Neural progenitor cell (in vitro differentiated cells): ENCODE measurements around the gene IRS2. TPM values are rescaled to one million over a fixed set of nuclear protein-coding genes. Genes with fewer than 3 reads are reported as not detected.

Experiments
- DNase-seq: peaks from one replicate; pipeline ENCODE4 v3.0.0-alpha.2; 2016; ENCODE audit warnings: low spot score
- H2AFZ ChIP-seq: fragments of 200-600 bp; sonication (generic); replicated peaks from 2 replicates; pipeline ENCODE4 v1.6.1; 2016; ENCODE audit warnings: antibody characterized with exemption
- H3F3A ChIP-seq: fragments of 200-600 bp; sonication (generic); 2 replicates; pipeline ENCODE4 v1.6.1; 2016; ENCODE audit warnings: antibody characterized with exemption, low read depth
- H3K27ac ChIP-seq: fragments of 200-600 bp; sonication (generic); 2 replicates; pipeline ENCODE4 v1.5.1; 2016; ENCODE audit warnings: mild to moderate bottlenecking
- H3K27me3 ChIP-seq: fragments of 200-600 bp; sonication (generic); 2 replicates; pipeline ENCODE4 v1.6.1; 2016; ENCODE audit warnings: mild to moderate bottlenecking, moderate library complexity
- H3K36me3 ChIP-seq: fragments of 200-600 bp; sonication (generic); 2 replicates; pipeline ENCODE4 v1.5.1; 2016
- H3K4me1 ChIP-seq: fragments of 200-600 bp; sonication (generic); 2 replicates; pipeline ENCODE4 v1.6.1; 2016; ENCODE audit warnings: mixed run types
- H3K4me2 ChIP-seq: fragments of 200-600 bp; sonication (generic); 2 replicates; pipeline ENCODE4 v1.6.1; 2016
- H3K4me3 ChIP-seq: fragments of 200-600 bp; sonication (generic); 2 replicates; pipeline ENCODE4 v1.5.1; 2016
- H3K79me2 ChIP-seq: fragments of 200-600 bp; sonication (generic); 2 replicates; pipeline ENCODE4 v1.6.1; 2016; ENCODE audit warnings: low read depth
- H3K9ac ChIP-seq: fragments of 200-600 bp; sonication (generic); 2 replicates; pipeline ENCODE4 v1.6.1; 2016
- H3K9me3 ChIP-seq: fragments of 200-600 bp; sonication (generic); 2 replicates; pipeline ENCODE4 v1.5.1; 2016; ENCODE audit warnings: low read depth
- H4K20me1 ChIP-seq: fragments of 200-600 bp; sonication (generic); 2 replicates; pipeline ENCODE4 v1.6.1; 2016; ENCODE audit warnings: low read depth
- H3K27ac Mint-ChIP-seq: 3 replicates; pipeline ENCODE4 v1.8.0; 2021; ENCODE audit warnings: mixed read lengths
- H3K27me3 Mint-ChIP-seq: 2 replicates; pipeline ENCODE4 v1.8.0; 2022; ENCODE audit warnings: low read depth, mild to moderate bottlenecking, inconsistent platforms, moderate library complexity, mixed read lengths; ENCODE audit not compliant: insufficient read depth
- H3K36me3 Mint-ChIP-seq: 3 replicates; pipeline ENCODE4 v1.8.0; 2021; ENCODE audit warnings: mixed read lengths
- H3K4me1 Mint-ChIP-seq: 3 replicates; pipeline ENCODE4 v1.8.0; 2021; ENCODE audit warnings: mixed read lengths
- H3K4me3 Mint-ChIP-seq: 3 replicates; pipeline ENCODE4 v1.8.0; 2021; ENCODE audit warnings: mild to moderate bottlenecking, moderate library complexity, mixed read lengths
- H3K9me3 Mint-ChIP-seq: 3 replicates; pipeline ENCODE4 v1.8.0; 2020; ENCODE audit warnings: mixed read lengths
- CTCF ChIP-seq: fragments of 200-600 bp; sonication (generic); IDR thresholded peaks from 2 replicates; pipeline ENCODE4 v1.5.1; 2017; ENCODE audit warnings: antibody characterized with exemption, mild to moderate bottlenecking
- EZH2 ChIP-seq: fragments of 200-600 bp; sonication (generic); IDR thresholded peaks from 2 replicates; pipeline ENCODE4 v1.6.1; 2017; ENCODE audit warnings: antibody characterized with exemption, mild to moderate bottlenecking, moderate library complexity
- EZH2phosphoT487 ChIP-seq: fragments of 200-600 bp; sonication (generic); IDR thresholded peaks from 2 replicates; pipeline ENCODE4 v1.6.1; 2017; ENCODE audit warnings: antibody characterized with exemption
- total RNA-seq: library from RNA; depleted of rRNA; stranded (reverse); fragments of >200 nt; gene quantifications from 2 replicates; pipeline ENCODE4 v1.2.3, GENCODE V29; 2015; ENCODE audit warnings: low replicate concordance

IRS2 gene
- total RNA-seq, 1 donor from 2014 or later, result 4.2 TPM

GRCh38 chr13:109747524-109747923 is 38.9 kb downstream of the IRS2 start:
- H3K4me1 Mint-ChIP-seq, result peaks cover 43% of the 10 kb centered on the region
- DNase-seq, result no peak
- Histone ChIP-seq H3K27me3 (no peaks in the 10 kb centered on the region), H3F3A (no peaks in the 10 kb centered on the region), H3K79me2 (no peaks in the 10 kb centered on the region), H3K9me3 (no peaks in the 10 kb centered on the region), H3K4me1 (peaks cover 25% of the 10 kb centered on the region), H4K20me1 (peaks cover 8% of the 10 kb centered on the region), H3K36me3 (no peaks in the 10 kb centered on the region), H3K9ac (no peak overlapping the region), H2AFZ (no peak overlapping the region), H3K4me3 (no peak overlapping the region), H3K27ac (no peak overlapping the region), H3K4me2 (no peak overlapping the region)
- H3K27ac Mint-ChIP-seq, result no peak overlapping the region
- H3K27me3 Mint-ChIP-seq, result peaks cover 4% of the 10 kb centered on the region
- peaks cover 18% of the 10 kb centered on the region for H3K36me3 Mint-ChIP-seq
- H3K9me3 Mint-ChIP-seq, result peaks cover 24% of the 10 kb centered on the region
- H3K4me3 Mint-ChIP-seq, result no peak overlapping the region
- TF ChIP-seq EZH2 (no peak), EZH2phosphoT487 (no peak), CTCF (no peak)

GRCh38 chr13:109746364-109746763 is 40.0 kb downstream of the IRS2 start:
- Histone ChIP-seq H4K20me1 (peaks cover 8% of the 10 kb centered on the region), H3K9me3 (no peaks in the 10 kb centered on the region), H3K4me1 (peaks cover 25% of the 10 kb centered on the region), H3K36me3 (no peaks in the 10 kb centered on the region), H2AFZ (no peak overlapping the region), H3K4me3 (no peak overlapping the region), H3F3A (no peaks in the 10 kb centered on the region), H3K79me2 (no peaks in the 10 kb centered on the region), H3K4me2 (no peak overlapping the region), H3K27ac (no peak overlapping the region), H3K9ac (no peak overlapping the region), H3K27me3 (no peaks in the 10 kb centered on the region)
- TF ChIP-seq EZH2phosphoT487 (no peak), EZH2 (no peak), CTCF (no peak)
- H3K4me3 Mint-ChIP-seq, result peak overlapping the region; percentile 25
- no peak for DNase-seq
- H3K27me3 Mint-ChIP-seq, result peaks cover 2% of the 10 kb centered on the region
- peaks cover 14% of the 10 kb centered on the region for H3K9me3 Mint-ChIP-seq
- peaks cover 40% of the 10 kb centered on the region for H3K4me1 Mint-ChIP-seq
- H3K27ac Mint-ChIP-seq, result no peak overlapping the region
- H3K36me3 Mint-ChIP-seq, result peaks cover 8% of the 10 kb centered on the region

- Histone ChIP-seq H3K4me2 (no peak overlapping the region), H4K20me1 (peaks cover 7% of the 10 kb centered on the region), H3K4me1 (peaks cover 19% of the 10 kb centered on the region), H2AFZ (no peak overlapping the region), H3K79me2 (no peaks in the 10 kb centered on the region), H3K4me3 (no peak overlapping the region), H3K36me3 (no peaks in the 10 kb centered on the region), H3F3A (no peaks in the 10 kb centered on the region), H3K9me3 (no peaks in the 10 kb centered on the region), H3K9ac (no peak overlapping the region), H3K27ac (no peak overlapping the region), H3K27me3 (no peaks in the 10 kb centered on the region)
- Mint-ChIP-seq H3K4me3 (no peak overlapping the region), H3K4me1 (peaks cover 35% of the 10 kb centered on the region), H3K27ac (no peak overlapping the region), H3K27me3 (no peaks in the 10 kb centered on the region), H3K36me3 (peaks cover 3% of the 10 kb centered on the region), H3K9me3 (peaks cover 9% of the 10 kb centered on the region)
- DNase-seq, result no peak
- TF ChIP-seq CTCF (no peak), EZH2 (no peak), EZH2phosphoT487 (no peak)
Measured at GRCh38 chr13:109745702-109746101, 40.7 kb downstream of the IRS2 start.
